Neural progenitor cell (in vitro differentiated cells): ENCODE data around the gene PRKCH. TPM values are rescaled to one million over a fixed set of nuclear protein-coding genes. Genes with fewer than 3 reads are reported as not detected.

ENCODE experiments used
- DNase-seq: peaks from one replicate; pipeline ENCODE4 v3.0.0-alpha.2; 2016; ENCODE audit warnings: low spot score
- H2AFZ ChIP-seq: fragments of 200-600 bp; sonication (generic); replicated peaks from 2 replicates; pipeline ENCODE4 v1.6.1; 2016; ENCODE audit warnings: antibody characterized with exemption
- H3F3A ChIP-seq: fragments of 200-600 bp; sonication (generic); 2 replicates; pipeline ENCODE4 v1.6.1; 2016; ENCODE audit warnings: antibody characterized with exemption, low read depth
- H3K27ac ChIP-seq: fragments of 200-600 bp; sonication (generic); 2 replicates; pipeline ENCODE4 v1.5.1; 2016; ENCODE audit warnings: mild to moderate bottlenecking
- H3K27me3 ChIP-seq: fragments of 200-600 bp; sonication (generic); 2 replicates; pipeline ENCODE4 v1.6.1; 2016; ENCODE audit warnings: mild to moderate bottlenecking, moderate library complexity
- H3K36me3 ChIP-seq: fragments of 200-600 bp; sonication (generic); 2 replicates; pipeline ENCODE4 v1.5.1; 2016
- H3K4me1 ChIP-seq: fragments of 200-600 bp; sonication (generic); 2 replicates; pipeline ENCODE4 v1.6.1; 2016; ENCODE audit warnings: mixed run types
- H3K4me2 ChIP-seq: fragments of 200-600 bp; sonication (generic); 2 replicates; pipeline ENCODE4 v1.6.1; 2016
- H3K4me3 ChIP-seq: fragments of 200-600 bp; sonication (generic); 2 replicates; pipeline ENCODE4 v1.5.1; 2016
- H3K79me2 ChIP-seq: fragments of 200-600 bp; sonication (generic); 2 replicates; pipeline ENCODE4 v1.6.1; 2016; ENCODE audit warnings: low read depth
- H3K9ac ChIP-seq: fragments of 200-600 bp; sonication (generic); 2 replicates; pipeline ENCODE4 v1.6.1; 2016
- H3K9me3 ChIP-seq: fragments of 200-600 bp; sonication (generic); 2 replicates; pipeline ENCODE4 v1.5.1; 2016; ENCODE audit warnings: low read depth
- H4K20me1 ChIP-seq: fragments of 200-600 bp; sonication (generic); 2 replicates; pipeline ENCODE4 v1.6.1; 2016; ENCODE audit warnings: low read depth
- H3K27ac Mint-ChIP-seq: 3 replicates; pipeline ENCODE4 v1.8.0; 2021; ENCODE audit warnings: mixed read lengths
- H3K27me3 Mint-ChIP-seq: 2 replicates; pipeline ENCODE4 v1.8.0; 2022; ENCODE audit warnings: low read depth, mild to moderate bottlenecking, inconsistent platforms, moderate library complexity, mixed read lengths; ENCODE audit not compliant: insufficient read depth
- H3K36me3 Mint-ChIP-seq: 3 replicates; pipeline ENCODE4 v1.8.0; 2021; ENCODE audit warnings: mixed read lengths
- H3K4me1 Mint-ChIP-seq: 3 replicates; pipeline ENCODE4 v1.8.0; 2021; ENCODE audit warnings: mixed read lengths
- H3K4me3 Mint-ChIP-seq: 3 replicates; pipeline ENCODE4 v1.8.0; 2021; ENCODE audit warnings: mild to moderate bottlenecking, moderate library complexity, mixed read lengths
- H3K9me3 Mint-ChIP-seq: 3 replicates; pipeline ENCODE4 v1.8.0; 2020; ENCODE audit warnings: mixed read lengths
- CTCF ChIP-seq: fragments of 200-600 bp; sonication (generic); IDR thresholded peaks from 2 replicates; pipeline ENCODE4 v1.5.1; 2017; ENCODE audit warnings: antibody characterized with exemption, mild to moderate bottlenecking
- EZH2 ChIP-seq: fragments of 200-600 bp; sonication (generic); IDR thresholded peaks from 2 replicates; pipeline ENCODE4 v1.6.1; 2017; ENCODE audit warnings: antibody characterized with exemption, mild to moderate bottlenecking, moderate library complexity
- EZH2phosphoT487 ChIP-seq: fragments of 200-600 bp; sonication (generic); IDR thresholded peaks from 2 replicates; pipeline ENCODE4 v1.6.1; 2017; ENCODE audit warnings: antibody characterized with exemption
- total RNA-seq: library from RNA; depleted of rRNA; stranded (reverse); fragments of >200 nt; gene quantifications from 2 replicates; pipeline ENCODE4 v1.2.3, GENCODE V29; 2015; ENCODE audit warnings: low replicate concordance

PRKCH gene
- total RNA-seq, 1 donor from 2014 or later: 1.3 TPM

- H3K36me3 Mint-ChIP-seq: no peaks in the 10 kb centered on the region
- peaks cover 10% of the 10 kb centered on the region for H3K9me3 Mint-ChIP-seq
- Histone ChIP-seq H2AFZ (no peak overlapping the region), H3K4me1 (peaks cover 26% of the 10 kb centered on the region), H3K27me3 (no peaks in the 10 kb centered on the region), H3K9ac (no peak overlapping the region), H3K4me2 (no peak overlapping the region), H3K9me3 (no peaks in the 10 kb centered on the region), H3K27ac (no peak overlapping the region), H3F3A (peaks cover 15% of the 10 kb centered on the region), H3K36me3 (no peaks in the 10 kb centered on the region), H3K4me3 (no peak overlapping the region), H3K79me2 (no peaks in the 10 kb centered on the region), H4K20me1 (no peaks in the 10 kb centered on the region)
- no peak for DNase-seq
- peaks cover 34% of the 10 kb centered on the region for H3K4me1 Mint-ChIP-seq
- H3K27ac Mint-ChIP-seq: no peak overlapping the region
- H3K27me3 Mint-ChIP-seq: peaks cover 6% of the 10 kb centered on the region
- H3K4me3 Mint-ChIP-seq: no peak overlapping the region
- TF ChIP-seq EZH2: no peak
- no peak for TF ChIP-seq CTCF
- no peak for TF ChIP-seq EZH2phosphoT487
Observed at GRCh38 chr14:61557262-61557661, 235.9 kb downstream of the PRKCH start.

GRCh38 chr14:61557854-61558253, 236.5 kb downstream of the PRKCH start:
- Histone ChIP-seq H3K79me2 (no peaks in the 10 kb centered on the region), H3K27me3 (no peaks in the 10 kb centered on the region), H3F3A (peaks cover 15% of the 10 kb centered on the region), H3K4me3 (no peak overlapping the region), H2AFZ (no peak overlapping the region), H3K4me1 (peaks cover 23% of the 10 kb centered on the region), H3K9me3 (no peaks in the 10 kb centered on the region), H3K27ac (no peak overlapping the region), H3K36me3 (no peaks in the 10 kb centered on the region), H4K20me1 (no peaks in the 10 kb centered on the region), H3K4me2 (no peak overlapping the region), H3K9ac (no peak overlapping the region)
- Mint-ChIP-seq H3K27ac (no peak overlapping the region), H3K9me3 (peaks cover 10% of the 10 kb centered on the region), H3K4me3 (no peak overlapping the region), H3K4me1 (peaks cover 36% of the 10 kb centered on the region), H3K27me3 (peaks cover 6% of the 10 kb centered on the region), H3K36me3 (no peaks in the 10 kb centered on the region)
- TF ChIP-seq EZH2: no peak
- TF ChIP-seq CTCF: no peak
- no peak for TF ChIP-seq EZH2phosphoT487
- DNase-seq: no peak

- H3K4me3 ChIP-seq: no peak overlapping the region
- no peak overlapping the region for H3K27ac Mint-ChIP-seq
- peaks cover 3% of the 10 kb centered on the region for H3K27me3 Mint-ChIP-seq
- no peak overlapping the region for H3K27ac ChIP-seq
- no peaks in the 10 kb centered on the region for H3K79me2 ChIP-seq
- DNase-seq: no peak
- peaks cover 35% of the 10 kb centered on the region for H3K4me1 Mint-ChIP-seq
- no peaks in the 10 kb centered on the region for H3K36me3 Mint-ChIP-seq
- no peaks in the 10 kb centered on the region for H3K36me3 ChIP-seq
- no peak overlapping the region for H2AFZ ChIP-seq
- H3K9ac ChIP-seq: no peak overlapping the region
- H3K4me3 Mint-ChIP-seq: no peak overlapping the region
- no peaks in the 10 kb centered on the region for H3K9me3 ChIP-seq
- peaks cover 19% of the 10 kb centered on the region for H3K4me1 ChIP-seq
- no peak overlapping the region for H3K4me2 ChIP-seq
- TF ChIP-seq EZH2 (no peak), EZH2phosphoT487 (no peak), CTCF (no peak)
- H4K20me1 ChIP-seq: no peaks in the 10 kb centered on the region
- H3K27me3 ChIP-seq: no peaks in the 10 kb centered on the region
- peaks cover 10% of the 10 kb centered on the region for H3K9me3 Mint-ChIP-seq
- H3F3A ChIP-seq: peaks cover 12% of the 10 kb centered on the region
Observed at GRCh38 chr14:61558271-61558670, 236.9 kb downstream of the PRKCH start.
